HG03066 (cell line): ENCODE data around the gene PRDX5.
"Not testable (repeated sequence)": the region's sequence is repeated elsewhere in the genome, so short reads cannot be mapped to it uniquely, and the experiment has no call there.

Experiments
- ATAC-seq: cut with Tn5 transposase; IDR thresholded peaks from one replicate; pipeline ENCODE4 v1.9.1; 2021; ENCODE audit warnings: low read depth; ENCODE audit not compliant: unreplicated experiment

The PRDX5 gene

DNA sequence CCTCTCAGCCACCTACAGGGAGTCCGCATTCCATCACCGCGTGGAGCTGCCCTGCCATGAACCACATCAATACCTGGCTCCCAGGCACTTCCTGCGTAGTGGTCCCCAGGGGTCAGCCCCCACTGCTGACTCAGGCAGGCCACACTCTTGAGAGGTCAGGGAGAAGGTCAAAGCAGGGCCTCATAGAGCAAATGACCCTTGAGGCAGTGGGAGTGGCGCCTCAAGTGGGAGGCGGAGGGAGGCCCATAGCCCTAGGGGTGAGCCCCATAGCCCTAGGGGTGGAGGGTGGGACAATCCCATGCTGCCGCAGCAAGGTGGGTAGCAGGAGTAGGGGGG, 5.0 kb downstream of the PRDX5 start:
- no peak for ATAC-seq

- no peak for ATAC-seq
These were observed 5.5 kb downstream of the PRDX5 start for GRCh38 chr11:64323373-64323772.

DNA sequence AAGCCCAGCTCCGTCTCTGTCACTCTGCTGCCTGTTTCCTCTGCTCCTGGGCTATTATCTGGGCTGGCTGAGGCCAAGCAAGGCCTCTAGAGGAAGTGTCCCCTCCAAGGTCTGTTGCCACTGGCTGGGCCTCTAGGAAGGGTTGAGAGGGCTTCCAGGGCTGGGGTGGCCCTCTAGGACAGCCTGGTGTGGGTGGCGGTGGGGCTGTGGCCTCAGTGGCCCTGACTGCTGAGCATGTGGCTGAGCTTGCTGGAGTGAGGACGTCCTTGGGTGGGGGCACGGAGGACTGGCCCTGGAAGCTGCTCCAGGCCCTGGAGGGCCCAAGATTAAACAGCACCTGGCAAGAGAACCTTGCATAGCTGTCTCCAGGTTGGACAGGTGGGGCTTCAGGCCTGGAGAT, 6.1 kb downstream of the PRDX5 start:
- ATAC-seq = not testable (repeated sequence)

GRCh38 chr11:64324692-64325469, 7.0 kb downstream of the PRDX5 start:
- no peak for ATAC-seq

DNA sequence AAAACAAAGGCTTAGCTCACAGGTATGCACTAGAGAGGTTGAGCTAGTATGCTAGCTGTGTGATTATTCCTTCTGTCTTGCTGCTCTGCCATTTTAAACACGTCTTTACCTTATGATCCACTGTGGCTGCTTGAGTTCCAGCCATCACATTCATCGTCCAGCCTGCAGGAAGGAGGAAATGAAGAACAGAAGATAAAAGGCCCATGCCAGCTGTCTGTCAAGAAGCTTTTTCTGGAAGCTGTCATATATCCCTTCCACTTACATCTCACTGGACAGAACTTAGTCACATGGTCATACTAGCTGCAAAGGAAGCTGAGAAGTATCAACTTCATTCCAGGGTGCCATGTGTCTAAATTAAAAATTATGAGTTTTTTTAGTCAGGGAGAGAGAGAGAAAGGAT, 9.5 kb downstream of the PRDX5 start:
- ATAC-seq = no peak

- ATAC-seq = no peak
These were observed 10.1 kb downstream of the PRDX5 start for GRCh38 chr11:64327993-64328392.

DNA sequence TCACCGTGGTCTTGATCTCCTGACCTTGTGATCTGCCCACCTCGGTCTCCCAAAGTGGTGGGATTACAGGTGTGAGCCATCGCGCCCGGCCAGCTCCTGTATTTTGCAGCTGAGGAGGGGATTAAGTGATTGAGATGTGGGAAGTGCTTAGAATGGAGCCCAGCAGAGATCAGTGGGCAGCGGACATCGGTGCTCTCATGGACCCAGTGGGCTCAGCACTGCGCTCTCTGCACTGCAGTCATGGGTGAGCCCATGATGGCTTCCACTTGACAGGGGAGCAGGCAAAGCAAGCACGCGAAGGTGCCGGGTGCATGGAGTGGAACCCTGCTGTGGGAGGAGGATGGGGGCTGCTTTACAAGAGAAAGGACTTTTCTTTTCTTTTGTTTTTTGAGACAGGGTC, 13.0 kb downstream of the PRDX5 start:
- ATAC-seq = no peak

- ATAC-seq = no peak
These were observed 13.8 kb downstream of the PRDX5 start for GRCh38 chr11:64331569-64332371.

- no peak for ATAC-seq
These were observed 15.6 kb downstream of the PRDX5 start for GRCh38 chr11:64333556-64333955.

- peak; percentile 73 for ATAC-seq
These were observed 17.1 kb downstream of the PRDX5 start for GRCh38 chr11:64334764-64335735.

GRCh38 chr11:64337538-64338249, 19.8 kb downstream of the PRDX5 start:
- ATAC-seq = no peak

- ATAC-seq = no peak
These were observed 20.8 kb downstream of the PRDX5 start for GRCh38 chr11:64338716-64339115.

GRCh38 chr11:64339286-64339685, 21.4 kb downstream of the PRDX5 start:
- ATAC-seq = no peak

DNA sequence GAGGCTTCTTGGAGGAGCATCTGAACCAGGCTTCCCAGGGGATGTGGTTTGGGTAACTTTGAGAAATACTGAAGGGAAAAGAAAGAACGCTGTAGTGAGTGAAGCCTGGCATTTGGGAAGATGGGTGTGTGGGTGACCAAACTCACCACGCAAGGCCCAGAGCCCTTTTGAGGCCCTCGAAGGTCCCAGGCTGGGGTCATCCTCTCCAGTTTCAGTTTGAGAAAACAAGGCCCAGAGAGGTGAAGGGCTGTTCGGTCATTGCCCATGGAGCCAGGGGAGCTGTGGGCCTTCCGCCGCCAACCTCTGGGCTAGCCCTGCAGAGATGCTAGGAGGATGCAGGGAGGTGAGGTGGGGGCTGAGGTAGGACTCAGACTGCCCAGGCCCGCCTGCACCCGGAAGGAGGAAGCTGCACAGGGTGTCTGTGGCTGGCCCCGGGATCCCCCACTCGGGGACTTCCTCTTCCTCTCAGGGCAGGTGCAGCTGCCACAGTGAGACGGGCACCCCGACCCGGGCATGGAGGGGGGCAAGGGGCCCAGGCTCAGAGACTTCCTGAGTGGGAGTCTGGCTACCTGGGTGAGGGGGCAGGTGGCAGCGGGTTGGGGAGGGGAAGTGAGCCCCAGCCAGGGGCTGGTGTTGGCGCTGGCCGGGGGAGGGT, 22.0 kb downstream of the PRDX5 start, which contains the start of gene CCDC88B:
Gene CCDC88B, plus strand, starts transcription at position 451 of the 655 bp plus-strand sequence. Its CDS starts 63 bp downstream, at position 514.
- peak; percentile 55 for ATAC-seq

DNA sequence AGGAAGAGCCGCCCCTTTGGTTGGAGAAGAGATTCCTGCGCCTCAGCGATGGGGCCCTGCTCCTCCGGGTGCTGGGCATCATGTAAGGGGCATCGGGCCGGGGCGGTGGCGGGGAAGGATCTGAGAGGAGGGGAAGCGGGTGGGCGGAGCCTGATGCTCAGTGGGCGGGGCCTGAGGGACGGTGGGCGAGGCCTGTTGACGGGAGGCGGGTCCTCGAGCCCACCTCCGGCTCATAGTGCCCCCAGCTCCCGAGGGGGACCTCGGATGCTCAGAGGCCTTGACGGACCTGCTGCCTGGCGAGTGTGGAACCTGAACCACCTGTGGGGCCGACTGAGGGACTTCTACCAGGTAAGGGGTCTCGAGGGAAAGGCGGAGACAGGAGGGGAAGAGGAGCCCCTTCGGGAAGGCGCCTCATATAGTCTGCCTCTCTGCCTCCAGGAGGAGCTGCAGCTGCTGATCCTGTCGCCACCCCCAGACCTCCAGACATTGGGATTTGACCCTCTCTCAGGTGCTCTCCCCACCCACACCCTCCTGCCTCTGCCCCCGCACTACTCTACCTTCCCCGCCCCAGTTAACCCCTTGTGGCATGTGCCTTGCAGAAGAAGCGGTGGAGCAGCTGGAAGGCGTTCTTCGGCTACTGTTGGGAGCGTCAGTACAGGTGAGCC, 22.9 kb downstream of the PRDX5 start:
- ATAC-seq = no peak

GRCh38 chr11:64341429-64341828, 23.5 kb downstream of the PRDX5 start:
- ATAC-seq = no peak

DNA sequence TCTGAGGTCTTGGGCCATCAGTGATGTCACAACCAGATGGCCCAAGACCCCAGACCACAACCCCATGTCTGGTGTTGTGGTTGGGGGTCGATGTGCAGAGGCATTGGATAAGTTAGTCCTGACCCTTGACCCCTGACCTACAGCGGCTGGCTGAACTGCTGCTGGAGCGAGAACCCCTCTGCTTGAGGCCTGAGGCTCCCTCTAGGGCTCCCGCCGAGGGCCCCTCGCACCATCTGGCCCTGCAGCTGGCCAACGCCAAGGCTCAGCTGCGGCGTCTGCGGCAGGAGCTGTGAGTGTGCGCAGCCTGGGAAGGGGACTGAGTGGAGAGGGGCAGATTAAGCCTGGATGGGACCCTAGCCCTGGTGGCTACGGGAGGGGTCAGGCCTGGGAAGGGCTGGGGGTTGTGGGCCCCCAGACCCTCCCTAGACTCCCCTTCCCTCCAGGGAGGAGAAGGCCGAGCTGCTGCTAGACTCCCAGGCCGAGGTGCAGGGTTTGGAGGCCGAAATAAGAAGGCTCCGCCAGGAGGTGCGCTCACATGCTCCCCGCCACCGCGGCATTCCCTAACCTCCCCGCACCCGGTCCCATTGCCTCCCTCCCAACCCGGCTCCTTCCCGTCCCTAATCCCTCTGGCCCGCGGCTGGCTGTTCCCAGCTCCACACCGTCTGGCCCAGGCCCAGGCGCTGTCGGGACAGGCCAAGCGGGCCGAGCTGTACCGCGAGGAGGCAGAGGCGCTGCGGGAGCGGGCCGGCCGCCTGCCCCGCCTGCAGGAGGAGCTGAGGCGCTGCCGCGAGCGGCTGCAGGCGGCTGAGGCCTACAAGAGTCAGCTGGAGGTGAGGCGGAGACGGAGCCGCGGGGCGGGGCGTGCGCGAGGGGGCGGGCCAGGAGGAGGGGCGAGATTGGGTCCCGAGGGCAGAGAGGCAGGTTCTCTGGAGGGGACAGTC, 24.2 kb downstream of the PRDX5 start:
- no peak for ATAC-seq
